RKO (cell line): ENCODE results near the gene RNF223.
A peak's percentile ranks its signal among the peaks of the same experiment; 100 is the strongest.
"Not testable (repeated sequence)": the region's sequence is repeated elsewhere in the genome, so short reads cannot be mapped to it uniquely, and the experiment has no call there.

Experiments
- DNase-seq: peaks from one replicate; pipeline ENCODE4 v3.0.0-alpha.2; 2016; ENCODE audit warnings: low spot score

The RNF223 gene

GRCh38 chr1:1087351-1088028 lies 13.4 kb upstream of the RNF223 start:
- no peak for DNase-seq

- no peak for DNase-seq
Observed at GRCh38 chr1:1086911-1087341, 12.8 kb upstream of the RNF223 start.

- DNase-seq = no peak
Observed at GRCh38 chr1:1085911-1086841, 12.1 kb upstream of the RNF223 start.

GRCh38 chr1:1085171-1085841 lies 11.2 kb upstream of the RNF223 start:
- no peak for DNase-seq

- DNase-seq = no peak
Observed at GRCh38 chr1:1084372-1085170, 10.5 kb upstream of the RNF223 start.

- no peak for DNase-seq
Observed at GRCh38 chr1:1083416-1084371, 9.6 kb upstream of the RNF223 start.

GRCh38 chr1:1082776-1083415 lies 8.8 kb upstream of the RNF223 start:
- DNase-seq = no peak

- DNase-seq = no peak
Observed at GRCh38 chr1:1082239-1082775, 8.2 kb upstream of the RNF223 start.

- DNase-seq = no peak
Observed at GRCh38 chr1:1081311-1082238, 7.5 kb upstream of the RNF223 start.

GRCh38 chr1:1080951-1081310 lies 6.8 kb upstream of the RNF223 start:
- no peak for DNase-seq

- DNase-seq = no peak
Observed at GRCh38 chr1:1080122-1080757, 6.1 kb upstream of the RNF223 start.

GRCh38 chr1:1079408-1080121 lies 5.5 kb upstream of the RNF223 start:
- peak; percentile 91 for DNase-seq

- DNase-seq = not testable (repeated sequence)
Observed at GRCh38 chr1:1077396-1077795, 3.3 kb upstream of the RNF223 start.

- no peak for DNase-seq
Observed at GRCh38 chr1:1075148-1075935, 1.2 kb upstream of the RNF223 start.

GRCh38 chr1:1074631-1075147 lies 583 bp upstream of the RNF223 start:
- no peak for DNase-seq
